Esophagus squamous epithelium (tissue), 4 donors: ENCODE results near the gene ZFAND5.

Source experiments
- CTCF ChIP-seq, 6 experiments: fragments of 450-650 bp in 4 of 6; fragments of 200-600 bp in 2 of 6; sonication (generic) in 2 of 6; IDR thresholded peaks; one replicate each; pipeline ENCODE4 v1.5.1; 2016 to 2019; ENCODE audit warnings: antibody characterized with exemption in 6 of 6, mild to moderate bottlenecking in 4 of 6, moderate library complexity in 4 of 6
- POLR2A ChIP-seq, 4 donors: fragments of 450-650 bp; IDR thresholded peaks; one replicate each; pipeline ENCODE4 v1.6.1; 2017; ENCODE audit warnings: antibody characterized with exemption in 4 of 4, mild to moderate bottlenecking in 4 of 4, moderate library complexity in 3 of 4

- no peak for TF ChIP-seq CTCF (IDR thresholded peaks at IDR 0.05)
- TF ChIP-seq POLR2A (IDR thresholded peaks at IDR 0.05): no peak
These were observed 18.7 kb downstream of the ZFAND5 start for GRCh38 chr9:72346333-72346732.
